Measurements from ENCODE around the gene PRKCB. TPM values are rescaled to one million over a fixed set of nuclear protein-coding genes. Genes with fewer than 3 reads are reported as not detected.

Gene PRKCB
- total RNA-seq, 1 donor from 2014 or later: 24.1 TPM

DNA sequence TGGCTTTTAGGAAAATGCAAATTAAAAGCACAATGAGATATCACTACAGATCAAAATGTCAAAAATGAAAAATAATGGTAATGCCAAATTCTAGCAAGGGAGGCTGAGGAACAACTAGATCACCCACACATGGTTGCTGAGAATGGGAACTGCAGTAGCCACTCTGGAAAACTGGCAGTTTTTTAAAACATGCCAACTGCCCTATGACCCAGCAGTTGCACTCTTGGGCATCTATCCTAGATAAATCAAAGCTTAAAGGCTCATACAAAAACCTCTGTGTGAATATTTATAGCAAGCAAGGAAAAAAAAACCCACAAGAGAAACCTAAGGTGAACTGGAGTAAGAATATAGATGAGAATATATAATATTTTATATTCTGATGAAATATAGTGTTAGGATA lies 104.3 kb downstream of the PRKCB start:
- intact Hi-C loops (cut with DNase I): no loop called here
- ATAC-seq (no peak), DNase-seq (no peak)
- Histone ChIP-seq H3K27me3 (ENCODE audit: low read depth) (no peaks in the 10 kb centered on the region), H3K9me3 (no peaks in the 10 kb centered on the region), H3K4me1 (no peaks in the 10 kb centered on the region), H3K4me3 (no peak overlapping the region), H3K27ac (no peak overlapping the region), H3K36me3 (no peaks in the 10 kb centered on the region)
- no peak for TF ChIP-seq CTCF (IDR thresholded peaks at IDR 0.05)

GRCh38 chr16:23941025-23941424 lies 105.2 kb downstream of the PRKCB start:
- H3K4me3 ChIP-seq: no peak overlapping the region
- no peak for ATAC-seq
- no peak overlapping the region for H3K27ac ChIP-seq
- DNase-seq: no peak
- H3K36me3 ChIP-seq: no peaks in the 10 kb centered on the region
- no peak for TF ChIP-seq CTCF (IDR thresholded peaks at IDR 0.05)
- no peaks in the 10 kb centered on the region for H3K27me3 ChIP-seq (ENCODE audit: low read depth)
- H3K9me3 ChIP-seq: no peaks in the 10 kb centered on the region
- no peaks in the 10 kb centered on the region for H3K4me1 ChIP-seq
- intact Hi-C loops (cut with DNase I): no loop called here

DNA sequence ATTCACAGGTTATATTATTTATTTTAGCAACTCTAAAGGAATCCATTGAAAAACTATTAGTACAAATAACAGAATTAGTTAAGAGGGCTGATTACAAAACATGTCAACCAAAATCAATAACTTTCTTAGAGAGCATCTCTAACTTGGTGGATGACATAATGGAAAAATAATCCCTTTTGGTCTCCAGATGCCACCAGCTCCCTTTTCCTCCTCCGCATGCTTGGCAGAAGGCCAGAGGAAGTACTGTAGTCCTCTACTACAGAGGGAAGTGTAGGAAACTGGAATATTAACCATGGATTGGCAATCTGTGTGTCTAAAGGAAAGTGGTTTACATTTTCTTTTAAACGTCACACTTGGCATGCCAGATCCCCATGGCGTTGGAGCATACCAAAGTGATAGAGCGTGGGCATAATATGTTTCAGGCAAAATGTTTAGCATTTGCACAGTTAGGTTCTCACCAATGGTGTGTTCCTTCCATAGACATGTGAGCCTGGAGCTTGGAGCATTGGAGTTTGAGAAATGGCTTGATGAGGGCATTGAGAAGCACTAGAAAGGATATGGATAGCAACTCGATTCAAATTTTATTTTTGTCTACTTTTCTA lies 106.3 kb downstream of the PRKCB start:
- no peak for TF ChIP-seq CTCF (IDR thresholded peaks at IDR 0.05)
- H3K4me3 ChIP-seq: no peak overlapping the region
- no peaks in the 10 kb centered on the region for H3K36me3 ChIP-seq
- DNase-seq: no peak
- H3K9me3 ChIP-seq: no peaks in the 10 kb centered on the region
- no peaks in the 10 kb centered on the region for H3K4me1 ChIP-seq
- no peak overlapping the region for H3K27ac ChIP-seq
- intact Hi-C loops (cut with DNase I): no loop called here
- no peaks in the 10 kb centered on the region for H3K27me3 ChIP-seq (ENCODE audit: low read depth)
- no peak for ATAC-seq

GRCh38 chr16:23943604-23944003 lies 107.8 kb downstream of the PRKCB start:
- no peak for DNase-seq
- TF ChIP-seq CTCF (IDR thresholded peaks at IDR 0.05): no peak
- Histone ChIP-seq H3K9me3 (no peaks in the 10 kb centered on the region), H3K27me3 (ENCODE audit: low read depth) (no peaks in the 10 kb centered on the region), H3K27ac (no peak overlapping the region), H3K4me3 (no peak overlapping the region), H3K36me3 (no peaks in the 10 kb centered on the region), H3K4me1 (no peaks in the 10 kb centered on the region)
- no peak for ATAC-seq
- intact Hi-C loops (cut with DNase I): no loop called here

GRCh38 chr16:23944381-23944780 lies 108.6 kb downstream of the PRKCB start:
- no peak for DNase-seq
- no peak for TF ChIP-seq CTCF (IDR thresholded peaks at IDR 0.05)
- Histone ChIP-seq H3K4me3 (no peak overlapping the region), H3K27me3 (ENCODE audit: low read depth) (no peaks in the 10 kb centered on the region), H3K27ac (no peak overlapping the region), H3K36me3 (no peaks in the 10 kb centered on the region), H3K4me1 (peaks cover 3% of the 10 kb centered on the region), H3K9me3 (no peaks in the 10 kb centered on the region)
- intact Hi-C loops (cut with DNase I): no loop called here
- no peak for ATAC-seq

- TF ChIP-seq CTCF (IDR thresholded peaks at IDR 0.05): no peak
- no peaks in the 10 kb centered on the region for H3K27me3 ChIP-seq (ENCODE audit: low read depth)
- no peaks in the 10 kb centered on the region for H3K36me3 ChIP-seq
- no peaks in the 10 kb centered on the region for H3K9me3 ChIP-seq
- no peak overlapping the region for H3K4me3 ChIP-seq
- peaks cover 9% of the 10 kb centered on the region for H3K4me1 ChIP-seq
- intact Hi-C loops (cut with DNase I): no loop called here
- H3K27ac ChIP-seq: no peak overlapping the region
- no peak for DNase-seq
- ATAC-seq: no peak
These were observed 109.5 kb downstream of the PRKCB start for GRCh38 chr16:23945243-23945642.
